22Rv1 (cell line): ENCODE measurements around the gene PTPRG.
"Not testable (repeated sequence)": the region's sequence is repeated elsewhere in the genome, so short reads cannot be mapped to it uniquely, and the experiment has no call there.

Source experiments
- CTCF ChIP-seq: fragments of 450-650 bp; IDR thresholded peaks from 2 replicates; pipeline ENCODE4 v1.5.1; 2017; ENCODE audit warnings: mild to moderate bottlenecking
- ZFX ChIP-seq: fragments of 450-650 bp; IDR thresholded peaks from 2 replicates; pipeline ENCODE4 v1.6.1; 2017; ENCODE audit warnings: antibody characterized with exemption, borderline replicate concordance

- not testable (repeated sequence) for TF ChIP-seq CTCF, ZFX
Observed at GRCh38 chr3:61816304-61816703, 254.9 kb downstream of the PTPRG start.
